GM13976 (cell line): ENCODE measurements around the gene TRAPPC12.
"Not testable (repeated sequence)": the region's sequence is repeated elsewhere in the genome, so short reads cannot be mapped to it uniquely, and the experiment has no call there.

Source experiments
- DNase-seq: peaks from one replicate; pipeline ENCODE4 v3.0.0; 2012; ENCODE audit warnings: low spot score
- in situ Hi-C: fragments of 300-500 bp; cut with MboI; formaldehyde crosslinking; loops from one replicate; pipeline ENCODE4 v1.12.0; 2022; ENCODE audit warnings: low sequenced_read_pairs, mixed read lengths, inconsistent platforms; ENCODE audit not compliant: unreplicated experiment
- TF ChIP-seq, protein P1 (sequence below): IDR thresholded peaks from 2 replicates; pipeline ENCODE4 v1.5.1; 2012; ENCODE audit warnings: borderline replicate concordance, mild to moderate bottlenecking; ENCODE audit not compliant: insufficient read depth; ENCODE audit errors: extremely low read depth, missing control alignments, control extremely low read depth

TRAPPC12 gene

DNA sequence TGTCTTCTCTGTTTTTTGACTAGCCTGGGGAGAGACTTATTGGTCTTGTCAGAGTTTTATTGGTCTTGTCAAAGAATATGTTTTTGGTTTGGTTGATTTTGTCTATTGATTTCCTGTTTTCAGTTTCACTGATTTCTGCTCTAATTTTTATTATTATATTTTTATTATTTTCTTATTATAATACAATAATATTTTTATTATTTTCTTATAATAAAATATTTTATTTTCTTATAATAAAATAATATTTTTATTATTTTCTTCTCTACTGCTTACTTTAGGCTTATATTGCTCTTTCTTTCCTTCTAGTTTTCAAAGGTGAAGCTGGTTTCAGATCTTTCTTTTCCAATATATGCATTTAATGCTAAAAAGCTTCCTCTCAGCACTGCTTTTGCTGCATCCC lies 62.0 kb downstream of the TRAPPC12 start:
- in situ Hi-C loops: no loop called here
- DNase-seq: no peak
- TF ChIP-seq, protein P1, sequence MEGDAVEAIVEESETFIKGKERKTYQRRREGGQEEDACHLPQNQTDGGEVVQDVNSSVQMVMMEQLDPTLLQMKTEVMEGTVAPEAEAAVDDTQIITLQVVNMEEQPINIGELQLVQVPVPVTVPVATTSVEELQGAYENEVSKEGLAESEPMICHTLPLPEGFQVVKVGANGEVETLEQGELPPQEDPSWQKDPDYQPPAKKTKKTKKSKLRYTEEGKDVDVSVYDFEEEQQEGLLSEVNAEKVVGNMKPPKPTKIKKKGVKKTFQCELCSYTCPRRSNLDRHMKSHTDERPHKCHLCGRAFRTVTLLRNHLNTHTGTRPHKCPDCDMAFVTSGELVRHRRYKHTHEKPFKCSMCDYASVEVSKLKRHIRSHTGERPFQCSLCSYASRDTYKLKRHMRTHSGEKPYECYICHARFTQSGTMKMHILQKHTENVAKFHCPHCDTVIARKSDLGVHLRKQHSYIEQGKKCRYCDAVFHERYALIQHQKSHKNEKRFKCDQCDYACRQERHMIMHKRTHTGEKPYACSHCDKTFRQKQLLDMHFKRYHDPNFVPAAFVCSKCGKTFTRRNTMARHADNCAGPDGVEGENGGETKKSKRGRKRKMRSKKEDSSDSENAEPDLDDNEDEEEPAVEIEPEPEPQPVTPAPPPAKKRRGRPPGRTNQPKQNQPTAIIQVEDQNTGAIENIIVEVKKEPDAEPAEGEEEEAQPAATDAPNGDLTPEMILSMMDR: no peak

GRCh38 chr2:3442185-3442584 lies 62.7 kb downstream of the TRAPPC12 start:
- no peak for DNase-seq
- in situ Hi-C loops: no loop called here
- TF ChIP-seq, protein P1: no peak

- in situ Hi-C loops: no loop called here
- TF ChIP-seq, protein P1: no peak
- no peak for DNase-seq
Measured at GRCh38 chr2:3443083-3443482, 63.6 kb downstream of the TRAPPC12 start.

GRCh38 chr2:3443506-3444084 lies 64.1 kb downstream of the TRAPPC12 start:
- DNase-seq: no peak
- TF ChIP-seq, protein P1: no peak
- in situ Hi-C loops: no loop called here

- in situ Hi-C loops: no loop called here
- DNase-seq: no peak
Measured at GRCh38 chr2:3445891-3446290, 66.4 kb downstream of the TRAPPC12 start.

GRCh38 chr2:3446381-3446780 lies 66.9 kb downstream of the TRAPPC12 start:
- in situ Hi-C loops: no loop called here
- TF ChIP-seq, protein P1: no peak
- no peak for DNase-seq

More at GRCh38 chr2:3445891-3446290, 66.4 kb downstream of the TRAPPC12 start:
- TF ChIP-seq, protein P1: no peak

DNA sequence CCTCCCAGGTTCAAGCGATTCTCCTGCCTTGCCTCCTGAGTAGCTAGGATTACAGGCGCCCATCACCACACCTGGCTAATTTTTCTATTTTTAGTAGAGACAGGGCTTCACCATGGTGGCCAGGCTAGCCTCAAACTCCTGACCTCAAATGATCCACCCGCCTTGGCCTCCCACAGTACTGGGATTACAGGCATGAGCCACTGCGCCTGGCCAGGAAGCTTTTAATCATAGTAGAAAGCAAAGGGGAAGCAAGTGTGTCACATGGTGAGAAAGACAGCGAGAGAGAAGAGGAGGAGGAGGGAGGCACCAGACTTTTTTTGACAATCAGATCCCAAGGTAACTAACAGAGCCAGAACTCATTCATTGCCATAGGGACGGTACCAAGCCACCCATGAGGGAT lies 67.7 kb downstream of the TRAPPC12 start:
- in situ Hi-C loops, DNase-seq: not testable (repeated sequence)
